ENCODE measurements around the gene SUPT20H. TPM values are rescaled to one million over a fixed set of nuclear protein-coding genes. Genes with fewer than 3 reads are reported as not detected.
"Not testable (repeated sequence)": the region's sequence is repeated elsewhere in the genome, so short reads cannot be mapped to it uniquely, and the experiment has no call there.

The SUPT20H gene
- total RNA-seq, 1 donor = 42.6 TPM

GRCh38 chr13:37087486-37087885, 28.0 kb upstream of the SUPT20H start:
- Histone ChIP-seq H3K4me1 (ENCODE audit: insufficient read depth, low read length) (peaks cover 47% of the 10 kb centered on the region), H3K4me3 (ENCODE audit: low read length) (no peak overlapping the region), H3K27me3 (ENCODE audit: insufficient read depth, low read length) (no peaks in the 10 kb centered on the region), H3K9me3 (ENCODE audit: low read depth, low read length) (no peaks in the 10 kb centered on the region)

- H3K27me3 ChIP-seq (ENCODE audit: insufficient read depth, low read length) = no peaks in the 10 kb centered on the region
- no peak overlapping the region for H3K4me3 ChIP-seq (ENCODE audit: low read length)
- H3K4me1 ChIP-seq (ENCODE audit: insufficient read depth, low read length) = peaks cover 33% of the 10 kb centered on the region
- H3K9me3 ChIP-seq (ENCODE audit: low read depth, low read length) = no peaks in the 10 kb centered on the region
These were observed 26.1 kb upstream of the SUPT20H start for GRCh38 chr13:37085606-37086005.

- Histone ChIP-seq H3K27me3 (ENCODE audit: insufficient read depth, low read length) (no peaks in the 10 kb centered on the region), H3K4me1 (ENCODE audit: insufficient read depth, low read length) (no peaks in the 10 kb centered on the region), H3K4me3 (ENCODE audit: low read length) (no peak overlapping the region), H3K9me3 (ENCODE audit: low read depth, low read length) (no peaks in the 10 kb centered on the region)
These were observed 17.3 kb upstream of the SUPT20H start for GRCh38 chr13:37076818-37077217.

GRCh38 chr13:37075164-37075563, 15.7 kb upstream of the SUPT20H start:
- Histone ChIP-seq H3K4me3 (ENCODE audit: low read length) (no peak overlapping the region), H3K4me1 (ENCODE audit: insufficient read depth, low read length) (no peaks in the 10 kb centered on the region), H3K9me3 (ENCODE audit: low read depth, low read length) (no peaks in the 10 kb centered on the region), H3K27me3 (ENCODE audit: insufficient read depth, low read length) (no peaks in the 10 kb centered on the region)

GRCh38 chr13:37074703-37075102, 15.2 kb upstream of the SUPT20H start:
- H3K9me3 ChIP-seq (ENCODE audit: low read depth, low read length) = no peaks in the 10 kb centered on the region
- H3K4me3 ChIP-seq (ENCODE audit: low read length) = no peak overlapping the region
- H3K27me3 ChIP-seq (ENCODE audit: insufficient read depth, low read length) = no peaks in the 10 kb centered on the region
- H3K4me1 ChIP-seq (ENCODE audit: insufficient read depth, low read length) = no peaks in the 10 kb centered on the region

- Histone ChIP-seq H3K27me3 (ENCODE audit: insufficient read depth, low read length) (no peaks in the 10 kb centered on the region), H3K9me3 (ENCODE audit: low read depth, low read length) (no peaks in the 10 kb centered on the region), H3K4me3 (ENCODE audit: low read length) (no peak overlapping the region), H3K4me1 (ENCODE audit: insufficient read depth, low read length) (no peaks in the 10 kb centered on the region)
These were observed 12.5 kb upstream of the SUPT20H start for GRCh38 chr13:37072024-37072423.

- H3K27me3 ChIP-seq (ENCODE audit: insufficient read depth, low read length) = no peaks in the 10 kb centered on the region
- H3K4me1 ChIP-seq (ENCODE audit: insufficient read depth, low read length) = no peaks in the 10 kb centered on the region
- H3K9me3 ChIP-seq (ENCODE audit: low read depth, low read length) = no peaks in the 10 kb centered on the region
- H3K4me3 ChIP-seq (ENCODE audit: low read length) = no peak overlapping the region
These were observed 11.5 kb upstream of the SUPT20H start for GRCh38 chr13:37070956-37071355.

GRCh38 chr13:37070145-37070695, 10.7 kb upstream of the SUPT20H start:
- H3K9me3 ChIP-seq (ENCODE audit: low read depth, low read length) = no peaks in the 10 kb centered on the region
- no peaks in the 10 kb centered on the region for H3K4me1 ChIP-seq (ENCODE audit: insufficient read depth, low read length)
- no peak overlapping the region for H3K4me3 ChIP-seq (ENCODE audit: low read length)
- no peaks in the 10 kb centered on the region for H3K27me3 ChIP-seq (ENCODE audit: insufficient read depth, low read length)

- Histone ChIP-seq H3K27me3 (ENCODE audit: insufficient read depth, low read length) (no peaks in the 10 kb centered on the region), H3K4me3 (ENCODE audit: low read length) (no peak overlapping the region), H3K4me1 (ENCODE audit: insufficient read depth, low read length) (no peaks in the 10 kb centered on the region), H3K9me3 (ENCODE audit: low read depth, low read length) (no peaks in the 10 kb centered on the region)
These were observed 10.2 kb upstream of the SUPT20H start for GRCh38 chr13:37069597-37070103.

GRCh38 chr13:37068962-37069361, 9.5 kb upstream of the SUPT20H start:
- no peak overlapping the region for H3K4me3 ChIP-seq (ENCODE audit: low read length)
- H3K4me1 ChIP-seq (ENCODE audit: insufficient read depth, low read length) = no peaks in the 10 kb centered on the region
- no peaks in the 10 kb centered on the region for H3K9me3 ChIP-seq (ENCODE audit: low read depth, low read length)
- peaks cover 4% of the 10 kb centered on the region for H3K27me3 ChIP-seq (ENCODE audit: insufficient read depth, low read length)

GRCh38 chr13:37067874-37068273, 8.4 kb upstream of the SUPT20H start:
- Histone ChIP-seq H3K27me3 (ENCODE audit: insufficient read depth, low read length) (peaks cover 5% of the 10 kb centered on the region), H3K4me1 (ENCODE audit: insufficient read depth, low read length) (no peaks in the 10 kb centered on the region), H3K4me3 (ENCODE audit: low read length) (no peak overlapping the region), H3K9me3 (ENCODE audit: low read depth, low read length) (no peaks in the 10 kb centered on the region)

- H3K27me3 ChIP-seq (ENCODE audit: insufficient read depth, low read length) = peaks cover 5% of the 10 kb centered on the region
- no peak overlapping the region for H3K4me3 ChIP-seq (ENCODE audit: low read length)
- no peaks in the 10 kb centered on the region for H3K4me1 ChIP-seq (ENCODE audit: insufficient read depth, low read length)
- no peaks in the 10 kb centered on the region for H3K9me3 ChIP-seq (ENCODE audit: low read depth, low read length)
These were observed 6.5 kb upstream of the SUPT20H start for GRCh38 chr13:37065890-37066526.

- Histone ChIP-seq H3K27me3 (ENCODE audit: insufficient read depth, low read length) (peaks cover 5% of the 10 kb centered on the region), H3K9me3 (ENCODE audit: low read depth, low read length) (no peaks in the 10 kb centered on the region), H3K4me1 (ENCODE audit: insufficient read depth, low read length) (peaks cover 26% of the 10 kb centered on the region), H3K4me3 (ENCODE audit: low read length) (peak overlapping the region; percentile 84)
These were observed 332 bp upstream of the SUPT20H start for GRCh38 chr13:37059848-37060192.

GRCh38 chr13:37056228-37056627, 3.3 kb downstream of the SUPT20H start:
- peaks cover 26% of the 10 kb centered on the region for H3K4me1 ChIP-seq (ENCODE audit: insufficient read depth, low read length)
- H3K27me3 ChIP-seq (ENCODE audit: insufficient read depth, low read length); H3K9me3 ChIP-seq (ENCODE audit: low read depth, low read length); H3K4me3 ChIP-seq (ENCODE audit: low read length): not testable (repeated sequence)

- not testable (repeated sequence) for H3K9me3 ChIP-seq (ENCODE audit: low read depth, low read length); H3K4me3 ChIP-seq (ENCODE audit: low read length); H3K27me3 ChIP-seq (ENCODE audit: insufficient read depth, low read length)
- H3K4me1 ChIP-seq (ENCODE audit: insufficient read depth, low read length) = peaks cover 13% of the 10 kb centered on the region
These were observed 6.4 kb downstream of the SUPT20H start for GRCh38 chr13:37053111-37053510.

- no peaks in the 10 kb centered on the region for H3K4me1 ChIP-seq (ENCODE audit: insufficient read depth, low read length)
- H3K27me3 ChIP-seq (ENCODE audit: insufficient read depth, low read length) = no peaks in the 10 kb centered on the region
- H3K4me3 ChIP-seq (ENCODE audit: low read length) = no peak overlapping the region
- no peaks in the 10 kb centered on the region for H3K9me3 ChIP-seq (ENCODE audit: low read depth, low read length)
These were observed 9.7 kb downstream of the SUPT20H start for GRCh38 chr13:37049810-37050209.

Measured in mononuclear cell (primary cell).